K562 (cell line): Measurements from ENCODE around the gene MRTFB. TPM values are rescaled to one million over a fixed set of nuclear protein-coding genes. Genes with fewer than 3 reads are reported as not detected.
A peak's percentile ranks its signal among the peaks of the same experiment; 100 is the strongest.

ENCODE experiments used
- ATAC-seq: fragments of 200-7000 bp; cut with Tn5 transposase; 3 replicates; pipeline ENCODE4 v1.9.1; 2020; ENCODE audit warnings: moderate library complexity
- BruUV-seq: library from RNA; stranded (reverse); fragments of 400-500 nt; replicated peaks from 2 replicates; lab custom pipeline; 2021; lab: Mats Ljungman, UMichigan
- CTCF ChIA-PET: fragments of 300-600 bp; formaldehyde crosslinking; extraction: SDS; loops from one replicate; lab custom pipeline; 2021; ENCODE audit warnings: low intra/inter-chr PET ratio; lab: Yijun Ruan, JAX
- POLR2A ChIA-PET: fragments of 300-600, 350-650 bp; sonication (Branson Sonifier 250); formaldehyde crosslinking; extraction: SDS; loops from one replicate; lab custom pipeline; 2021; ENCODE audit warnings: antibody characterized with exemption, inconsistent platforms; lab: Yijun Ruan, JAX
- DNase-seq, 4 experiments: peaks; one replicate each; pipeline versions ENCODE4 v3.0.0 to v3.0.0-alpha.2; 2011 to 2018; ENCODE audit warnings: low spot score in 3 of 4, mixed read lengths in 3 of 4; ENCODE audit errors: extremely low read depth in 1 of 4
- FAIRE-seq: peaks from 2 replicates; lab custom pipeline; 2011; peaks lifted over from hg19 to GRCh38; lab: Jason Lieb, UNC
- H2AFZ ChIP-seq: 2 replicates; pipeline ENCODE4 v1.6.0; 2011; ENCODE audit warnings: low read depth, low read length, control low read depth, inconsistent platforms
- H3K27ac ChIP-seq: fragments of 200-600 bp; 3 replicates; pipeline ENCODE4 v1.8.0; 2011; ENCODE audit warnings: low read depth, mild to moderate bottlenecking, control low read depth, inconsistent platforms, low read length, moderate library complexity, mixed read lengths; ENCODE audit errors: extremely low read depth
- H3K27me3 ChIP-seq, 2 experiments: fragments of 300-600 bp in 1 of 2; 2 replicates in 1 of 2; 3 replicates in 1 of 2; pipeline versions ENCODE4 v1.6.0 to v1.8.0; 2011; ENCODE audit warnings: inconsistent platforms in 2 of 2, low read length in 2 of 2, mild to moderate bottlenecking in 1 of 2, mixed read lengths in 1 of 2, moderate library complexity in 1 of 2; ENCODE audit not compliant: control insufficient read depth in 2 of 2, insufficient read depth in 2 of 2
- H3K36me3 ChIP-seq: fragments of 300-600 bp; 3 replicates; pipeline ENCODE4 v1.8.0; 2011; ENCODE audit warnings: mild to moderate bottlenecking, low read length, inconsistent platforms; ENCODE audit not compliant: control insufficient read depth, insufficient read depth
- H3K4me1 ChIP-seq, 2 experiments: fragments of 200-600 bp in 1 of 2; replicated peaks in 1 of 2; 2 replicates in 1 of 2; 3 replicates in 1 of 2; pipeline versions ENCODE4 v1.5.1 to v1.8.0; 2011; ENCODE audit warnings: inconsistent platforms in 2 of 2, low read length in 2 of 2, mild to moderate bottlenecking in 1 of 2, mixed read lengths in 1 of 2, moderate library complexity in 1 of 2; ENCODE audit not compliant: control insufficient read depth in 2 of 2, insufficient read depth in 2 of 2
- H3K4me2 ChIP-seq: 2 replicates; pipeline ENCODE4 v1.6.1; 2011; ENCODE audit warnings: low read length, control low read depth, inconsistent platforms, mixed read lengths; ENCODE audit not compliant: insufficient read depth
- H3K4me3 ChIP-seq: fragments of 200-600 bp; sonication (generic), shearing (Covaris generic); 2 replicates; pipeline ENCODE4 v1.5.1; 2016; ENCODE audit warnings: control low read depth, inconsistent platforms
- H3K79me2 ChIP-seq: fragments of 200-600 bp; 3 replicates; pipeline ENCODE4 v1.8.0; 2011; ENCODE audit warnings: low read length, inconsistent platforms; ENCODE audit not compliant: control insufficient read depth, insufficient read depth
- H3K9ac ChIP-seq, 2 experiments: 2 replicates each; pipeline versions ENCODE4 v1.6.0 to v1.6.1; 2011; ENCODE audit warnings: low read depth in 2 of 2, low read length in 2 of 2, control low read depth in 1 of 2, inconsistent platforms in 1 of 2, mild to moderate bottlenecking in 1 of 2, mixed read lengths in 1 of 2; ENCODE audit not compliant: insufficient read depth in 1 of 2
- H3K9me1 ChIP-seq: one replicate; pipeline ENCODE4 v1.6.0; 2011; ENCODE audit warnings: inconsistent platforms, mild to moderate bottlenecking, low read length, moderate library complexity; ENCODE audit not compliant: control insufficient read depth, insufficient read depth
- H3K9me3 ChIP-seq: replicated peaks from 2 replicates; pipeline ENCODE4 v1.5.1; 2011; ENCODE audit warnings: low read depth, low read length, inconsistent platforms; ENCODE audit not compliant: control insufficient read depth, insufficient read depth
- H4K20me1 ChIP-seq: replicated peaks from 2 replicates; pipeline ENCODE4 v1.6.1; 2011; ENCODE audit warnings: low read length, inconsistent platforms, mixed read lengths; ENCODE audit not compliant: control insufficient read depth, insufficient read depth
- CXXC5 ChIP-seq: fragments of 250-450 bp; sonication (Bioruptor Pico); IDR thresholded peaks from 2 replicates; pipeline ENCODE4 v1.8.0; 2022; ENCODE audit warnings: inconsistent platforms, mild to moderate bottlenecking, moderate library complexity
- ETV1 ChIP-seq: fragments of 450-650 bp; conservative IDR thresholded peaks from 2 replicates; pipeline ENCODE4 v1.6.1; 2016; ENCODE audit warnings: missing genetic modification characterization, control low read depth, low read depth, missing compliant biosample characterization
- KDM5B ChIP-seq: fragments of 200-600 bp; sonication (generic); IDR thresholded peaks from 2 replicates; pipeline ENCODE4 v1.6.1; 2012; ENCODE audit warnings: low read depth, mild to moderate bottlenecking, moderate library complexity, low read length, control low read depth, inconsistent platforms; ENCODE audit not compliant: insufficient replicate concordance
- KLF1 ChIP-seq: fragments of 450-650 bp; IDR thresholded peaks from 2 replicates; pipeline ENCODE4 v1.6.1; 2016; ENCODE audit warnings: missing genetic modification characterization, missing compliant biosample characterization
- SIN3A ChIP-seq, 2 experiments: fragments of 150-350 bp in 1 of 2; IDR thresholded peaks; 2 replicates each; pipeline ENCODE4 v1.6.1; 2011 to 2016; ENCODE audit warnings: borderline replicate concordance in 2 of 2, low read depth in 2 of 2, low read length in 2 of 2, mild to moderate bottlenecking in 2 of 2, moderate library complexity in 2 of 2; ENCODE audit not compliant: control insufficient read depth in 1 of 2
- ZNF146 ChIP-seq: IDR thresholded peaks from one replicate; pipeline ENCODE4 v1.6.1; 2018; ENCODE audit warnings: missing compliant biosample characterization; ENCODE audit not compliant: unreplicated experiment
- WGBS: fragments of 100-300 bp; shearing (Covaris generic); methylation state at CpG from one replicate; pipeline ENCODE4 v1.1.6; 2016; ENCODE audit warnings: low coverage, mixed read lengths; ENCODE audit not compliant: insufficient coverage; ENCODE audit errors: missing lambda C conversion rate; 5-methylcytosine and 5-hydroxymethylcytosine counted together
- in situ Hi-C: fragments of 300-500 bp; cut with MboI; formaldehyde crosslinking; loops from 4 replicates; pipeline ENCODE4 v1.15.0; 2018; ENCODE audit warnings: inconsistent platforms, mixed read lengths
- intact Hi-C: fragments of 100-400 bp; cut with micrococcal nuclease; formaldehyde crosslinking; loops from 2 replicates; pipeline ENCODE4 v1.14.2; 2022
- polyA plus RNA-seq, 8 experiments: library from polyadenylated mRNA; depleted of rRNA in 4 of 8; stranded (reverse) in 5 of 8; unstranded in 3 of 8; fragments of >200 nt; fragmentation: Nextera tagmentation in 2 of 8; fragmentation: Illumina TruSeq in 1 of 8; extraction: Ambion mirVana in 2 of 8; extraction: Trizol in 1 of 8; gene quantifications; 2 replicates each; pipeline versions ENCODE4 v1.2.1 to v1.2.3, GENCODE V29; 2011 to 2014; ENCODE audit warnings: inconsistent platforms in 1 of 8, missing spikeins in 1 of 8
- total RNA-seq, 7 experiments: library from RNA; depleted of rRNA in 6 of 7; stranded (reverse); fragments of >200 nt in 6 of 7; fragmentation: Illumina TruSeq in 2 of 7; extraction: Trizol in 2 of 7; gene quantifications; 2 replicates each; pipeline versions ENCODE4 v1.2.1 to v1.2.3, GENCODE V29; 2011 to 2021; ENCODE audit warnings: low replicate concordance in 1 of 7
- TF ChIP-seq, protein P1 (sequence below): IDR thresholded peaks from 2 replicates; pipeline ENCODE4 v1.6.1; 2016; ENCODE audit warnings: missing genetic modification characterization, missing compliant biosample characterization
- TF ChIP-seq, protein P2 (sequence below), 2 experiments: fragments of 450-650 bp in 1 of 2; sonication (generic) in 1 of 2; formaldehyde crosslinking in 1 of 2; IDR thresholded peaks; 2 replicates each; pipeline versions ENCODE4 v1.7.1 to v1.9.0; 2016 to 2022; ENCODE audit warnings: inconsistent platforms in 1 of 2, mild to moderate bottlenecking in 1 of 2, missing genetic modification reagents in 1 of 2

MRTFB gene
- total and polyA plus RNA-seq, 9 of the 15 experiments (the other 6 are each of a cell fraction or from before 2014, with no cell fraction given), result 2.2 to 12.7 (median 7.0) TPM

DNA sequence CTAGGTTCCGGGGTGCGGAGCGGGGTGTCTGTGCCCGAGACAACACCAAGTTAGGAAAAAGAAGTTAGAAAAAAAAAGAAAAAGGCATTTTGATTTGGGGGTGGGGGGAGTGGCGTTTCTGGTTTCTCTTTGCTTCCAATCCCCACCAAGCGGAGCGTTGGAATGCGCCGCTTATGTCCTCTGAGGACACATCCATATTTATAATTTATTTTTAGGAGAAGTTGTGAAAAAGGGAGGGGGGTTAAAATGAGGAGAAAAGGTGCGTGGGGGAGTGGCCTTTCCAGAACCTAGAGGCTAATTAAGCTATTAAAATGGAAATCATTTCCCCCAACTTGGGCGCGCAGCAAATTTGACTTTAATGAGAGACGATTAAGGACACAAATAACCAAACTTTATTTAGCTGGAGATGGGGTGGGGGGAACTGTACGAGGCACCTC, 232.1 kb downstream of the MRTFB start:
- peak overlapping the region; percentile 91 for H3K4me3 ChIP-seq
- no peaks in the 10 kb centered on the region for H3K9me3 ChIP-seq
- 2% methylated on average over 14 of the region's 14 CpGs for WGBS
- H3K4me2 ChIP-seq, result peak overlapping the region; percentile 86
- peaks cover 33 to 53% of the 10 kb centered on the region in 2 experiments for H3K4me1 ChIP-seq
- no peaks in the 10 kb centered on the region; the same call in 2 of the 3 replicates for H3K36me3 ChIP-seq
- peak; percentile 44 for FAIRE-seq
- no peaks in the 10 kb centered on the region for H4K20me1 ChIP-seq
- DNase-seq, result peak in 3 of 4 experiments; percentile 23 to 44 (median 28)
- ATAC-seq, result no peak
- H3K9me1 ChIP-seq, result no peaks in the 10 kb centered on the region
- H2AFZ ChIP-seq, result peak overlapping the region; percentile 77
- BruUV-seq, result TSS peak; percentile 63
- peaks cover 59% of the 10 kb centered on the region for H3K79me2 ChIP-seq
- in situ Hi-C loops, result no loop called here
- intact Hi-C loops, result no loop called here
- no peaks in the 10 kb centered on the region for H3K27me3 ChIP-seq
- POLR2A ChIA-PET, result interaction anchor here (0.6 to 1.4 kb wide), 3 partner anchors 19 to 283 kb away, joined by 3 read pairs; no protein-coding TSS in a partner anchor
- H3K27ac ChIP-seq, result peak overlapping the region; percentile 70
- peak overlapping the region; percentile 66 to 93 for H3K9ac ChIP-seq
- CTCF ChIA-PET, result interaction anchor here (0.9 kb wide), 1 partner anchor 225 kb away, joined by 3 read pairs; no protein-coding TSS in a partner anchor
- TF ChIP-seq ZNF146 (CRISPR knock-in tag), result no peak
- 0 out of 4 replicates have a peak, but pooled peaks of 1 of the 2 experiments have one; percentile 11 for TF ChIP-seq SIN3A (IDR thresholded peaks at IDR 0.05; ENCODE audit: borderline replicate concordance in 2 of 2, control insufficient read depth in 1 of 2, low read depth in 2 of 2, low read length in 2 of 2)
- TF ChIP-seq, protein P1, sequence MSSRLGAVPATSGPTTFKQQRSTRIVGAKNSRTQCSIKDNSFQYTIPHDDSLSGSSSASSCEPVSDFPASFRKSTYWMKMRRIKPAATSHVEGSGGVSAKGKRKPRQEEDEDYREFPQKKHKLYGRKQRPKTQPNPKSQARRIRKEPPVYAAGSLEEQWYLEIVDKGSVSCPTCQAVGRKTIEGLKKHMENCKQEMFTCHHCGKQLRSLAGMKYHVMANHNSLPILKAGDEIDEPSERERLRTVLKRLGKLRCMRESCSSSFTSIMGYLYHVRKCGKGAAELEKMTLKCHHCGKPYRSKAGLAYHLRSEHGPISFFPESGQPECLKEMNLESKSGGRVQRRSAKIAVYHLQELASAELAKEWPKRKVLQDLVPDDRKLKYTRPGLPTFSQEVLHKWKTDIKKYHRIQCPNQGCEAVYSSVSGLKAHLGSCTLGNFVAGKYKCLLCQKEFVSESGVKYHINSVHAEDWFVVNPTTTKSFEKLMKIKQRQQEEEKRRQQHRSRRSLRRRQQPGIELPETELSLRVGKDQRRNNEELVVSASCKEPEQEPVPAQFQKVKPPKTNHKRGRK, result peak; percentile 15; the same call in 1 of the 2 replicates
- TF ChIP-seq KDM5B, result peak; percentile 23
- no peak for TF ChIP-seq KLF1 (tag)
- no peak for TF ChIP-seq ETV1 (tag)
- TF ChIP-seq CXXC5, result 0 out of 2 replicates have a peak, but pooled peaks have one; percentile 3
- TF ChIP-seq, protein P2, sequence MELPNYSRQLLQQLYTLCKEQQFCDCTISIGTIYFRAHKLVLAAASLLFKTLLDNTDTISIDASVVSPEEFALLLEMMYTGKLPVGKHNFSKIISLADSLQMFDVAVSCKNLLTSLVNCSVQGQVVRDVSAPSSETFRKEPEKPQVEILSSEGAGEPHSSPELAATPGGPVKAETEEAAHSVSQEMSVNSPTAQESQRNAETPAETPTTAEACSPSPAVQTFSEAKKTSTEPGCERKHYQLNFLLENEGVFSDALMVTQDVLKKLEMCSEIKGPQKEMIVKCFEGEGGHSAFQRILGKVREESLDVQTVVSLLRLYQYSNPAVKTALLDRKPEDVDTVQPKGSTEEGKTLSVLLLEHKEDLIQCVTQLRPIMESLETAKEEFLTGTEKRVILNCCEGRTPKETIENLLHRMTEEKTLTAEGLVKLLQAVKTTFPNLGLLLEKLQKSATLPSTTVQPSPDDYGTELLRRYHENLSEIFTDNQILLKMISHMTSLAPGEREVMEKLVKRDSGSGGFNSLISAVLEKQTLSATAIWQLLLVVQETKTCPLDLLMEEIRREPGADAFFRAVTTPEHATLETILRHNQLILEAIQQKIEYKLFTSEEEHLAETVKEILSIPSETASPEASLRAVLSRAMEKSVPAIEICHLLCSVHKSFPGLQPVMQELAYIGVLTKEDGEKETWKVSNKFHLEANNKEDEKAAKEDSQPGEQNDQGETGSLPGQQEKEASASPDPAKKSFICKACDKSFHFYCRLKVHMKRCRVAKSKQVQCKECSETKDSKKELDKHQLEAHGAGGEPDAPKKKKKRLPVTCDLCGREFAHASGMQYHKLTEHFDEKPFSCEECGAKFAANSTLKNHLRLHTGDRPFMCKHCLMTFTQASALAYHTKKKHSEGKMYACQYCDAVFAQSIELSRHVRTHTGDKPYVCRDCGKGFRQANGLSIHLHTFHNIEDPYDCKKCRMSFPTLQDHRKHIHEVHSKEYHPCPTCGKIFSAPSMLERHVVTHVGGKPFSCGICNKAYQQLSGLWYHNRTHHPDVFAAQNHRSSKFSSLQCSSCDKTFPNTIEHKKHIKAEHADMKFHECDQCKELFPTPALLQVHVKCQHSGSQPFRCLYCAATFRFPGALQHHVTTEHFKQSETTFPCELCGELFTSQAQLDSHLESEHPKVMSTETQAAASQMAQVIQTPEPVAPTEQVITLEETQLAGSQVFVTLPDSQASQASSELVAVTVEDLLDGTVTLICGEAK (IDR thresholded peaks at IDR 0.05), result peak; percentile 66
- TF ChIP-seq, protein P2 (CRISPR knock-in tag; IDR thresholded peaks at IDR 0.05), result no peak
